GM21381 (cell line): ENCODE measurements around the gene ITFG1.
"Not testable (repeated sequence)": the region's sequence is repeated elsewhere in the genome, so short reads cannot be mapped to it uniquely, and the experiment has no call there.

Experiments used
- ATAC-seq: cut with Tn5 transposase; IDR thresholded peaks from one replicate; pipeline ENCODE4 v1.9.1; 2021; ENCODE audit warnings: mild to moderate bottlenecking, moderate library complexity; ENCODE audit not compliant: unreplicated experiment

Gene ITFG1

GRCh38 chr16:47426806-47427205 is 34.1 kb downstream of the ITFG1 start:
- no peak for ATAC-seq

GRCh38 chr16:47424846-47425245 is 36.0 kb downstream of the ITFG1 start:
- ATAC-seq = no peak

- no peak for ATAC-seq
Observed at GRCh38 chr16:47416869-47417268, 44.0 kb downstream of the ITFG1 start.

DNA sequence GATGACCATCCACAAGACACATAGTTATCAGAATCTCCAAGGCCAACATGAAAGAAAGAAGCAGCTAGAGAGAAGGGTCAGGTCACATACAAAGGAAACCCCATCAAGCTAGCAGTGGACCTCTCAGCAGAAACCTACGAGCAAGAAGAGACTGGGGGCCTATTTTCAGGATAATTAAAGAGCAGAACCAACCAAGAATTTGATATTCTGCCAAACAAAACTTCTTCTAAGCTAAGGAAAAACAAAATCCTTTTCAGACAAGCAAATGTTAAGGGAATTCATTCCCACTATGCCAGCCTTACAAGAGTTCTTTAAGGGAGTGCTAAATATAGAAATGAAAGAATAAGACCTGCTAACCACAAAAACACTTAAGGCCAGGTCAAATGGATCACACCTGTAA is 47.8 kb downstream of the ITFG1 start:
- ATAC-seq = no peak

DNA sequence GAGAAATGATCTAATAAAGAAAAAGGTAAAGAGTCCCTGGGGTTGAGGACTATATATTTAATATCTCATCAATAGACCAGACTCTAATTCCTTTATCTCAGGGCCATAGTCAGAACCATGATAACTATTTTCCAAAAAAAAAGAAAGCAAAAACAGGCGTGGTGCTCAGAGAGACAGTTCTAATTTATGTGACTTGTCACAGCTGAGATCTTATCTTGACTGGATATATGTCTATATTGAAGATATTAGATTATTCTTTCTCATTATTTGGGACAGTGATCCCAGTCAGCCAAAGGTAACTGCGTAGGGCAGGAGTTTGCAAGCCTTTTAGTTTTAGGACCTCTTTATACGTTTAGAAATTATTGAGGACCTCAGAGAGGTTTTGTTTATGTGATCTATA is 52.4 kb downstream of the ITFG1 start:
- no peak for ATAC-seq

DNA sequence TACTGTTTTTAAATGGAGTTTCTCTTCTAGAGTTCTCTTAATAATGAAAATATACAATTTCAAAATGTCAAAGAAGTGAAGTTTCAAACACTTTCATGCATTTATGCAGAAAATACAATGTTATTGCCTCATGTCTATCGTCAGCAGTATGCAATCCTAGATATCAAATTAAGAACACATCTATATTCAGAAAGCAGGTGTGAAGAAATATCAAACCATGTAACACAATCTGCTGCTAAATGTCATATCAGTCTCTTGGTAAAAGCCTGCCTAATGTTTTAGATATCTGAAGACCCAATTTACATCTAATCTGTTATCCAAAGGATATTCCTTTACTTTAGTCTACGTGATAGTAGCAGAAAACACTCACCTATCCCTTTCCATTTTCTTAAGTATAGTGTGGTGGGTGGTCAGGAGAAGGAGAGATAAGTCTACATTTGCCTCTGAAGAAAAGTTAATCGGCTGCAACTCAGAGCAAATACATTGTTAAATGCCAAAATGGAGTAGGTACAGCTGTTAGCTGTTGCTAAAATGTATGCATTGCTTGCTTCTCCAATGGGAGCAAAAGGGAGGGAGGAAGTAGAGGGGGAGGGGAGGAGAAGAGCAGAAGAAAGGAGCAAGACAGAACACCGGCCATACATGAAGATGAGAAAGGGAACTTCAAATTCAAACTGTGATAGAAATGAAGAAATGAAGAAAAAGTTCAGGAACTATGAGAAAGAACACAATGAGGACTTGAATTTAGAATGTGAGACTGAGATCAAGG is 64.9 kb downstream of the ITFG1 start:
- ATAC-seq = no peak

DNA sequence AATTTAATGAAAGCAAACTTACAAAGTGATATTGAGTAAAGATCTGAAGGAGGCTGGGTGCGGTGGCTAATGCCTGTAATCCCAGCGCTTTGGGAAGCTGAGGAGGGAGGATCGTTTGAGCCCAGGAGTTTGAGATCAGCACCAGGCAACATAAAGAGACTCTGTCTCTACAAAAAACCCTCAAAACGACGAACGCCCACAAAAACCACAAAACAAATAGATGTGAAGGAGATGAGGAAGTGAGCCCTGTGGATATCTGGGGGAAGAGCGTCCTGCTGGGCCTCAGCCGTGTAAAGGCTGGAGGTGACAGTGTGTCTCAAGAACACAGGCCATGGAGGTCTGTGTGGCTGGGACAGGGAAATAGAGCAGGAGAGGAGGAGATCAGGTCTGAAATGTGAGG is 68.8 kb downstream of the ITFG1 start:
- peak; percentile 85 for ATAC-seq

DNA sequence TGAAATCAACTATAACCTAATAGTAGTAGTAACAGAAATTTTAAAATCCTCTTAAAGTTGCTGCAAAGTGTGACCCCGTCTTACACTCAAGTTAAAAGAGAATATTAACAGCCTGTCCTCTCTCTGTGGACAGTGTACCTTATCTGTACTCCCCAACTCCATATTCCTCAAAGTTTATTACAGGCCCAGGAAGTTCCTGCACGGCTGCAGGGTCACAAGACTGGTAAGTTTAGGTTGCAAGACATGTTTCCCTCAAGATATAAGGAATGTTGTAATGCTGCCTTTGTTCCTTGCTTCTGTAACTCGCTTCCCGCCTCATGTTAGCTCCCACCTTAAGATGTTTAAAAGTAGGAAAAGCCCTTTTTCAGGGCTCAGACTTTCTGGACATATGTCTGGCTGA is 72.2 kb downstream of the ITFG1 start:
- no peak for ATAC-seq

DNA sequence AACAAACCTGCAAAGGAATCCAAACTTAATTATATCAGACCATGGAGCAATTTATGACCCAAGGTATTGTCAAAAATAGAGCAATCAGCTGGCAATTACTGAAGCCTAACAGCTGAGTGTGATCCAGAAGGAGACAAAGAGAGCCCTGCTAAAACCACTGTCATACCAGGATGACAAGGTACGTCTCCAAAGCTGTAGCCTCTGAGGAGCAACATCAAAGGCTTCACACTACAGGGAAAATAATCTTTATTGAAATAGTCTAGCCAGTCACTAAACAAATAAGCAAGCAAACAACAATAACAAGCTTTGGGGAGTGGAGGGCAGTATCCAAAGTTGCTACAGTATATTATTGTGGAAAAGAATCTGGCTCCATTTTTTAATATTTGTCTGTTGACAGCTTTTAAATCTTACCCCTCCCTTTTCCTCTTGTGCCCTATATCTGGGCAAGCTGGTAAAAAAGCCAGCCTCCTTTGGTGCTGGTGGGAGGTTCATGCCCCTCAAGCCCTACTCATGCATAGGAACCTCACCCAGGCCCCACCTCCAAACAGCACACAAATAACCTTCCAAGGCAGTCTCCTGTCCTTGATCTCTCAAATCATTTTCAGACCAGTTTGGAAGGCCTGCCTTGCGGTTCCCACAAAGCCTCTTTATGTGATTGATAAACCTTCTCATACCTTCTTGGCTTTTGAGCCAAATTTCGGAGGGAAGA is 73.7 kb downstream of the ITFG1 start:
- no peak for ATAC-seq

DNA sequence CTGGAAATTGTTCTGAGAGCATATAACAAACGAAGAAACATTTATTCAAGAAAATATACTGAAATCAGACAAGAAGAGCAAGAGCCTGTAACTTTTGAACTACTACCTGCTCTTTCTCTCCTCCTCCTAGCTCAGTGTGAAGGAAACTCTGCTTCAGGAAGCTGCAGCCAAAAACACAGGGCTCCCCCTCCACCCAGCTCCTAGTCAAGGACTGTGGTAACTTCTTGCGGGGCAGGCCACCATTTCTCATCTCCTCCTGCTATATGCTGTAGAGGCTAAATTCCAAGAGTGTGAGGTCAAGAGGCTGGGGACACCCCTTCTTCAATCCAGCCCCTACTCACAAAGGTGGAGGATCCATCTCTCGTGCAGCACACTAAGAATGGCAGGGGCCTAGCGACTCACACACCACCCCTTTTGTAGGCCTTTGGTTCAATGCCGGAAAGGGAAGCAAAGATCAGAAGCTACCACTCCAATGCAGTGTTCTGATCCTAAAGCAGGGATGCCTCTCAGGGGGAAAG is 74.6 kb downstream of the ITFG1 start:
- ATAC-seq = no peak

GRCh38 chr16:47382362-47382761 is 78.5 kb downstream of the ITFG1 start:
- no peak for ATAC-seq

DNA sequence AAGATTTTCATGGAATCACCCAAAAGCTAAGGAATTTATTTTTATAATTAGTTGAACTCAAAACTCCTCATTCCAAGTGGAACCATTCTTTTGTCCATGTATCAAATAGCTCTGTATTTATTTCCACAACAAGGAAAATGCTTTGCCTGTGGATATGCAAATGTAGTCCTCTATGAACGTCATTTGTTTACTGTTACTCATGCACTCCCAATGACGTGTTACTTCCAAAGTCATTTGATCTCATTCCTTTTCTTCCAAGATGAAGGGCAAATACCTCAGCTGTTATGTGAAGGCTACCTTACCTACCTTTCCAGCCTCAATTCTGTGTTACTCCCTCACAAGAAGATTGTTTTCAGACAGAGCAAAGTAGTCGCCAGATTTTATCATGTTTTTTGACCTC is 83.7 kb downstream of the ITFG1 start:
- no peak for ATAC-seq

DNA sequence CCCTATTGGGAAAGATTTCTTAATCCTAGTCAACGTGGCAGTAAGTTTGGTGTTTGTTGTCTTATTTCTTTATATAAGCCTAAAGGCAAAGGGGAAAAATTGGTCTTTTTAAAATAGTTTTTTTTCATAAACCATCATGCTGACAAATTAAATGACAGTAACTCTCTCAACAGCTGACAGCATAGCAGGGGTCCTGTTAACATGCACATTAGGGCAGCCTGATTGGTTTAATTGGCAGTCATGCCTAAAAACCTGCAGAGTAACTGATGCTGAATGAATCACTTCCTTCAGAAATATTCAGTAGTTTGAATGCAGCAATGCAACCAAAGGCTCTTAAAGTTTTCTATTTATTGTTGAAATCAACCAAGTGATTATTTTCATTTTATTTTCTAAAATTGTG is 85.4 kb downstream of the ITFG1 start:
- ATAC-seq = no peak

- ATAC-seq = no peak
Observed at GRCh38 chr16:47374629-47375028, 86.2 kb downstream of the ITFG1 start.

DNA sequence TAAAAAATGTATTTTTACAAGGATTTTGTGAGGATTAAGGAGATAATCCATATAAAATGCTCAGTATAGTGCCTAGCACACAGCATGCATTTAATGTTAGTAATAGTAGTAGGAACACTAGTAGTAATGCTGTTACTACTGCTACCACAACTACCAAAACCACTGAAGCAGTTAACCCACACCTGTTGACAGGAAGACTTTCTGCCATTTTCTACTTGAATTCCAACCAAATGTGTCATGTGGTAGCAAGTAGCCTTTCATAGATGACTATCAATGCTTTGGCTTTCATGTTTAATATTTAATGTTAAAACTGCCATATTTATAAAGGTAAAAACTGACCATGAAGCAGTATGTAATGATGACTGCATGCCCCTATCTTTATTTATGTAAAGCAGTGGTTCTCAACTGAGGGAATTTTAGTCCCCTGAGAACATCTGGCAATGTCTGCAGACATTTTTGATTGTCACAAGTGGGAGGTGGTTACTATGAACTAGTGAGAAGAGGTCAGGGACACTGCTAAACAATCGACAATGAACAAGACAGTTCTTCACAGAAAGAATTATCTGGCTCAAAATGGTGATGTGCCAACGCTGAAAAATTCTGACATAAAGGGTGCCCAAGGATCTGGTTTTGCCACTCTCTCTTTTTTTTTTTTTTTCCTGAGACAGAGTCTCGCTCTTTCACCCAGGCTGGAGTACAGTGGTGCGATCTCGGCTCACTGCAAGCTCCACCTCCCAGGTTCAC is 89.4 kb downstream of the ITFG1 start:
- ATAC-seq = no peak

DNA sequence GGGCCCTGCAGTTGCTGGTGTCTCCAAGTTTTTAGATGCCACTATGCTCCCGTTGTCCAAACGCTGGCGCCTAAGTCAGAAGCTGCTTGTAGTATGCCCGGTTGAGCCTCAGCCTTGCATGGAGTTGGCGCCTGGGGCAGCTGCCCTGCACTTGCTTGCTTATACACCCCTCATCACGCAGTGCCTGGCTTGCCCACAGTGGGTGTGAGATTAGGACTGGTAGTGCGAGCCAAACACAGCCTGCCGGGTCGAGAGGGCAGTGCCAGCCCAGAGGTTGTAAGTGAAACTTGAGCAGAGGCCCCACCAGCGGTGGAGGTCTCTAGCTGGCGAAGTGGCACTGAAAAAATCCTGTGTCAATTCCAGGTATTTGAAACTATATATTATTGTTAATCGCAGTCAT is 90.3 kb downstream of the ITFG1 start:
- no peak for ATAC-seq

GRCh38 chr16:47366228-47366627 is 94.6 kb downstream of the ITFG1 start:
- no peak for ATAC-seq

DNA sequence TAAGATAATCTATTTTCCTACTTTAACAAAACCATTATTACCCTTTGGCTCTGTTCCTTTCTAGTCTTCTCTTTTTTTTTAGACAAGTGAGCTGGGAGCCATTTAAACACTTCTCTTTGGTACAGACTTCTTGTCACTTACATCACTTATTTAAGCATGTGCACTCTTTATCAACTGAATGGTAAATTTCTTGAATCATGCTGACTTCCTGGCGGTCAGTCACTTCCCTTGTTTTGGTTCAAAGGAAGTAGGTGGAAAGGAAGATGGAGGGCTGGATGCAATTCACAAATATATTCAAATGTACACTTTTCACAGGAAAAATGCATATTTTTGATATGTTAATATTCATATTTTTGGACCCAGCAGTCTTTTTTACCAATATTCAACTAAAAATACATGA is 97.1 kb downstream of the ITFG1 start:
- no peak for ATAC-seq

DNA sequence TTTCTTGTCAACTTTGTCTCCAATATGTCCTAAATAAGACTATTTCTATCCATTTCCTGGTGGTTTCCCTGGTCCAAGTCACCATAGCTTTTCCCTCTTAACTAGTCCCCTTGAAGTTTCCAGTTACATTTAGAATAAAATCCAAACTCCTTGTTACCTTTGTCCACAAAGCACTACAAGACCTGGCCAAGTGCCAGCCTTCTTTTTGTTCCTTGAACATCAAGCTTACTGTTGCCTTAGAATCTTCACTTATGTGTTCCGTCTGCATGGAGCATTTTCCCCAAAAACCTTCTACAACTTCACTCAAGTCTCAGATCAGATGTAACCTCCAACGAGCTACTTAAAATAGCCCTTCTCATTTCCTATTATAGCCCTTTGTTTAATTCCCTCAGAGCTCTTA is 101.4 kb downstream of the ITFG1 start:
- ATAC-seq = no peak

- ATAC-seq = no peak
Observed at GRCh38 chr16:47358816-47359215, 102.0 kb downstream of the ITFG1 start.

DNA sequence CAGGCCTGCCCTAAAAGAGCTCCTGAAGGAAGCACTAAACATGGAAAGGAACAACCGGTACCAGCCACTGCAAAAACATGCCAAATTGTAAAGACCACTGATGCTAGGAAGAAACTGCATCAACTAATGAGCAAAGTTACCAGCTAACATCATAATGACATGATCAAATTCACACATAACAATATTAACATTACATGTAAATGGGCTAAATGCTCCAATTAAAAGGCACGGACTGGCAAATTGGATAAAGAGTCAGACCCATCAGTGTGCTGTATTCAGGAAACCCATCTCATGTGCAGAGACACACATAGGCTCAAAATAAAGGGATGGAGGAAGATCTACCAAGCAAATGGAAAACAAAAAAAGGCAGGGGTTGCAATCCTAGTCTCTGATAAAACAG is 111.8 kb downstream of the ITFG1 start:
- ATAC-seq = not testable (repeated sequence)
